ENCODE results near the gene SRP68. TPM values are rescaled to one million over a fixed set of nuclear protein-coding genes. Genes with fewer than 3 reads are reported as not detected.

The SRP68 gene
- polyA plus RNA-seq, 1 of the 3 experiments (the other 2 are of a cell fraction) = 76.8 TPM

GRCh38 chr17:76085731-76086366 lies 13.5 kb upstream of the SRP68 start:
- H3K27me3 ChIP-seq (ENCODE audit: insufficient read depth) = no peaks in the 10 kb centered on the region
- H3K9me3 ChIP-seq = no peaks in the 10 kb centered on the region
- CTCF ChIA-PET = interaction anchor here (0.9 to 1.6 kb wide), 4 partner anchors 8 to 194 kb away, joined by 3 to 7 read pairs (median 6); partner anchors contain the start of gene GALR2
- no peak overlapping the region for H3K4me3 ChIP-seq (ENCODE audit: low read depth in 2 of 2, low read length in 1 of 2)
- peaks cover 0 to 1% of the 10 kb centered on the region in 2 experiments; a peak in 1 of 4 replicates for H3K4me1 ChIP-seq (ENCODE audit: control insufficient read depth in 1 of 2, insufficient read depth in 2 of 2, low read depth in 1 of 2, low read length in 1 of 2)
- peaks cover 28 to 84% of the 10 kb centered on the region in 2 experiments for H3K36me3 ChIP-seq (replicated peaks in 1 of 2; ENCODE audit: control insufficient read depth in 1 of 2, insufficient read depth in 2 of 2, low read length in 1 of 2)
- peak; percentile 22 for DNase-seq
- no peak overlapping the region for H3K27ac ChIP-seq (ENCODE audit: low read depth in 2 of 2, low read length in 1 of 2)
- POLR2A ChIA-PET = no interaction called here
- no peak overlapping the region for H3K9ac ChIP-seq
- no peaks in the 10 kb centered on the region for H3K9me2 ChIP-seq
- no peak overlapping the region for H2AFZ ChIP-seq (ENCODE audit: low read depth)
- no peaks in the 10 kb centered on the region for H3K79me2 ChIP-seq (ENCODE audit: insufficient read depth)
- H3K4me2 ChIP-seq = no peak overlapping the region
- H4K20me1 ChIP-seq (ENCODE audit: insufficient read depth) = no peaks in the 10 kb centered on the region
- WGBS (ENCODE audit: low lambda C conversion rate) = 87% methylated on average over 12 of the region's 13 CpGs
- TF ChIP-seq TEAD4 (IDR thresholded peaks at IDR 0.05; ENCODE audit: borderline replicate concordance, insufficient read depth) (no peak), USF1 (IDR thresholded peaks at IDR 0.05; ENCODE audit: borderline replicate concordance, low read depth) (no peak), ZBTB33 (IDR thresholded peaks at IDR 0.05; ENCODE audit: borderline replicate concordance, low read depth) (no peak), FOXJ3 (CRISPR knock-in tag; IDR thresholded peaks at IDR 0.05) (no peak), GABPA (IDR thresholded peaks at IDR 0.05; ENCODE audit: low read depth) (no peak), NRF1 (IDR thresholded peaks at IDR 0.05; ENCODE audit: low read depth, low read length) (no peak)
- peaks cover 14% of the 10 kb centered on the region for H3F3A ChIP-seq (replicated peaks; ENCODE audit: insufficient read depth)

GRCh38 chr17:76085066-76085730 lies 12.9 kb upstream of the SRP68 start:
- no peaks in the 10 kb centered on the region for H3K9me3 ChIP-seq
- DNase-seq = peak; percentile 32
- peaks cover 18% of the 10 kb centered on the region for H3F3A ChIP-seq (replicated peaks; ENCODE audit: insufficient read depth)
- H3K4me2 ChIP-seq = no peak overlapping the region
- ChIA-PET POLR2A (no interaction called here), CTCF (interaction anchor here (0.9 to 1.6 kb wide), 4 partner anchors 9 to 194 kb away, joined by 3 to 6 read pairs (median 4); partner anchors contain the start of gene GALR2)
- WGBS (ENCODE audit: low lambda C conversion rate) = 89% methylated on average over 17 of the region's 17 CpGs
- H3K27me3 ChIP-seq (ENCODE audit: insufficient read depth) = peaks cover 4% of the 10 kb centered on the region; the same call in 1 of the 2 replicates
- H3K4me1 ChIP-seq (ENCODE audit: control insufficient read depth in 1 of 2, insufficient read depth in 2 of 2, low read depth in 1 of 2, low read length in 1 of 2) = peaks cover 0 to 8% of the 10 kb centered on the region in 2 experiments; a peak in 1 of 4 replicates
- no peak for TF ChIP-seq PBX3 (IDR thresholded peaks at IDR 0.05)
- no peak for TF ChIP-seq MEF2A (IDR thresholded peaks at IDR 0.05; ENCODE audit: borderline replicate concordance, low read depth)
- no peak for TF ChIP-seq CHD2 (IDR thresholded peaks at IDR 0.05; ENCODE audit: low read length, partially characterized antibody)
- no peak for TF ChIP-seq SIN3A (IDR thresholded peaks at IDR 0.05; ENCODE audit: borderline replicate concordance, low read depth, low read length)
- TF ChIP-seq YY1 (IDR thresholded peaks at IDR 0.05; ENCODE audit: low read depth) = no peak
- TF ChIP-seq GABPA (IDR thresholded peaks at IDR 0.05; ENCODE audit: low read depth) = no peak
- no peak for TF ChIP-seq RFX5 (IDR thresholded peaks at IDR 0.05; ENCODE audit: low read length)
- no peak for TF ChIP-seq POLR2AphosphoS5 (IDR thresholded peaks at IDR 0.05; ENCODE audit: low read depth, low read length)
- no peak for TF ChIP-seq IRF3 (IDR thresholded peaks at IDR 0.05; ENCODE audit: low read depth, low read length)
- TF ChIP-seq MAX (IDR thresholded peaks at IDR 0.05; ENCODE audit: low read depth) = no peak
- TF ChIP-seq ELF1 (IDR thresholded peaks at IDR 0.05) = no peak
- TF ChIP-seq NFIC (IDR thresholded peaks at IDR 0.05; ENCODE audit: borderline replicate concordance) = no peak
- TF ChIP-seq TAF1 (IDR thresholded peaks at IDR 0.05; ENCODE audit: borderline replicate concordance, low read depth, low read length) = no peak
- TF ChIP-seq TCF12 (IDR thresholded peaks at IDR 0.05) = no peak
- TF ChIP-seq JUND (IDR thresholded peaks at IDR 0.05) = no peak
- no peak for TF ChIP-seq SMC3 (IDR thresholded peaks at IDR 0.05; ENCODE audit: low read depth, low read length)
- no peak for TF ChIP-seq FOXM1 (IDR thresholded peaks at IDR 0.05; ENCODE audit: low read depth)
- no peaks in the 10 kb centered on the region; the same call in 1 of the 2 replicates for H4K20me1 ChIP-seq (ENCODE audit: insufficient read depth)
- no peaks in the 10 kb centered on the region for H3K9me2 ChIP-seq
- H3K36me3 ChIP-seq (replicated peaks in 1 of 2; ENCODE audit: control insufficient read depth in 1 of 2, insufficient read depth in 2 of 2, low read length in 1 of 2) = peaks cover 28 to 77% of the 10 kb centered on the region in 2 experiments
- no peak overlapping the region for H3K27ac ChIP-seq (ENCODE audit: low read depth in 2 of 2, low read length in 1 of 2)
- no peaks in the 10 kb centered on the region for H3K79me2 ChIP-seq (ENCODE audit: insufficient read depth)
- no peak overlapping the region for H2AFZ ChIP-seq (ENCODE audit: low read depth)
- H3K4me3 ChIP-seq (ENCODE audit: low read depth in 2 of 2, low read length in 1 of 2) = no peak overlapping the region
- H3K9ac ChIP-seq = no peak overlapping the region
